Measurements from ENCODE around the gene BDKRB2. TPM values are rescaled to one million over a fixed set of nuclear protein-coding genes. Genes with fewer than 3 reads are reported as not detected.

The BDKRB2 gene
- total RNA-seq, 1 experiment from 2014 or later: 3.0 TPM

DNA sequence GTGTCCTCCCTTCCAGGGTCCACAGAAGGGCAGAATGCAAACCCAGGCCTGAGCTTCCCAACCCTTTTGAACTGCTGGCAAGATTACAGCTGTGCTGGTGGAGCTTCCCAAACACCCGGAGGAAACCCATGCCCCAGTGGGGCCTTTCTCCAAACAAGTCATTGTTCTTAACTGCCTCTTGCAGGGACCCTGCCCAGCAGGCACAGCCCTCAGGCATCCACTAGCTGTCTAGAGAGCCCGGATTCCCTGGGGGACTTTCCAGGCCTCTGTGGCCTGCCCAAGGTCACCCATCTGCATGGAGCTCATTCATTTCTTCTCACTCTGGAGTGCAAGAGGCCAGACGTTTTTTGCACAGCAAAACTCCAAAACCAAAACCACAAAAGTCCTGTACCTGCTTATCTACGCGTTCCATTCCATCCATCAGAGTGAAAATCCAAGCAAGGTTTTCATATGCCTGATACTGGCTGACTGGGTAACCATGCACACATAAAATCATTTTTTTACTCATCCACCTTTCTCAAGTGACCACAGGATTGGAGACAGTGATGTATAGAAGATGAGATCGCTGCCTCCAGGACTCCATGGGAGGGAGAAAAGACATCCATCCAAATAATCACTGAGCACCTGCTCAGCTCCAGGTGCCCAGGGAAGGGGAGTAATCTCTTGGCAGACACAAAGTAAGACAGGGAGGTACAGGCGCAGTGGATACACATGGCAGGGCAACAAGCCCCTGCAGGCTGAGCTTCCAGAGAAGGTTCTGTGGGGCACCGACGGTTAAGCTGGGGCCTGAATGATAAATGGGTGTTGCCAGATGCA lies 17.2 kb upstream of the BDKRB2 start:
- no peaks in the 10 kb centered on the region for H3K36me3 ChIP-seq (replicated peaks; ENCODE audit: control insufficient read depth, insufficient read depth, low read length)
- H3K4me3 ChIP-seq (ENCODE audit: insufficient read depth, low read depth, low read length): no peak overlapping the region
- no peak for DNase-seq
- H3K27me3 ChIP-seq (ENCODE audit: control insufficient read depth, insufficient read depth, low read length): no peaks in the 10 kb centered on the region

DNA sequence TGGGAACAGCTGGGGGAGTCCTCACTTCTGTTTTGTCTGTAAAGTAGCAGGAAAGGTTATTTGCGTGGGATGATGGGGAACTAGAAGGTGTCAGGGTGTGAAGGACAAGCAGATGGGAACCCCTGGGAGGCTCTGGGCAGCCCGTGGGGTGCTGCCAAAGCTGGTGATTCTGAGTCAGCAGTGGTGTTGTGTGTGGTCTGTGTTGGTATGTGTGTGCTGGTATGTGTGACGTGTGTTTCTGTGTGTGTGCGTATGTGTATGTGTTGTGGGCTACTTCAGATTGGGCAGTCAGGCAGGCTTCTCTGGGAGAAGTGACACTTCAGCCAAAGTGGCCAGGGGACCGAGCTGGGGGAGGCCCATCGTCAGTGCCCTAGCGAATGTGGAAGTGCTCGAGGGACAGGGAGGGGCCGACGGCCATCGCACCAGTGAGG lies 15.3 kb upstream of the BDKRB2 start:
- H3K4me3 ChIP-seq (ENCODE audit: insufficient read depth, low read depth, low read length): no peak overlapping the region
- no peaks in the 10 kb centered on the region for H3K36me3 ChIP-seq (replicated peaks; ENCODE audit: control insufficient read depth, insufficient read depth, low read length)
- no peak for DNase-seq
- H3K27me3 ChIP-seq (ENCODE audit: control insufficient read depth, insufficient read depth, low read length): no peaks in the 10 kb centered on the region

DNA sequence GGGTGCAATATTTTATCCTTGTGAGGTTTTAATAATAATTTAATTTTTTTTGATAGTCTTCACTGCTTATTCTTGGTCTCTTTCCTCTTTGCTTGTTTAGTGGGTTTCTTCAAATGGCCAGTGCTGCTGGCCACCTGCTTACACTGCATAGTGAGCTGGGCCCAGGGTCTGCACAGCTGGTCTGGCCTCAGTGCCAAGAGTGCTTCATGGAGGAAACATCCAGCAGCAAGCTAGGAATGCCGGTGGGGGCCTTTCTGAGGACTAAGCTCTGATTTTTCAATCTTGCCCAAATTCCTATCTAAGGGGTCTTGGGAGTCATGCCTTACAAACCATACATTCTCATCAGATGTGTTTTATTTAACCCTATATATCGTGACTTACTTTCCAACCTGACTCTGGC lies 13.3 kb upstream of the BDKRB2 start:
- DNase-seq: no peak
- Histone ChIP-seq H3K36me3 (replicated peaks; ENCODE audit: control insufficient read depth, insufficient read depth, low read length) (no peaks in the 10 kb centered on the region), H3K27me3 (ENCODE audit: control insufficient read depth, insufficient read depth, low read length) (no peaks in the 10 kb centered on the region), H3K4me3 (ENCODE audit: insufficient read depth, low read depth, low read length) (no peak overlapping the region)

DNA sequence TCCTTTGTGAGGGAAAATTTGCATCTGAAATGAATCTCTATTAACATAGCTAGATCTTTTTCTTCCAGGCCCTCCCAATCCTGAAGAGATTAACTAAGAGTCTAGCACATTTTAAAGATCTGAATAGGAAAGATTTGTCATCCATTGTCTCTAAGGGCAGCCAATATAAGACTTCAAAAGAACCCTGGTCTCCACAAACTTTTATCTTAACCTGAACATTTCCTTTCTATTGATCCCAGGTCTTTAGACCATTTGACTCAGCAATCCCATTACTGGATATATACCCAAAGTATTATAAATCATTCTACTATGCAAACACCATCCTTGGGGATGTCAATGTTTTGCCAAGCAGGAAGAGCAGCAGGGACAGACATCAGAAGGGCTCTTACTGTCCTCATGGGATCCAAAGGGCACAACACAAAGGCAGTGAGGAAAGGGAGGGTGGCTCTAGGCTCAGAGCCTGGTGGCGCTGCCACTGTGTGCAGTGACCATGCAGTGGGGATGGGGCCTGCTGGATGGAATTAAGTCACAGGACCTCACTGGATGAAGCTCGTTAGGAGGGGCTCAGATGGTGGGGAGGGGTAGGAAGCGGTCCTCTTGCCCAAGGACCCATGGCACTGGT lies 12.7 kb upstream of the BDKRB2 start:
- no peak overlapping the region for H3K4me3 ChIP-seq (ENCODE audit: insufficient read depth, low read depth, low read length)
- H3K27me3 ChIP-seq (ENCODE audit: control insufficient read depth, insufficient read depth, low read length): no peaks in the 10 kb centered on the region
- no peaks in the 10 kb centered on the region for H3K36me3 ChIP-seq (replicated peaks; ENCODE audit: control insufficient read depth, insufficient read depth, low read length)
- DNase-seq: no peak

DNA sequence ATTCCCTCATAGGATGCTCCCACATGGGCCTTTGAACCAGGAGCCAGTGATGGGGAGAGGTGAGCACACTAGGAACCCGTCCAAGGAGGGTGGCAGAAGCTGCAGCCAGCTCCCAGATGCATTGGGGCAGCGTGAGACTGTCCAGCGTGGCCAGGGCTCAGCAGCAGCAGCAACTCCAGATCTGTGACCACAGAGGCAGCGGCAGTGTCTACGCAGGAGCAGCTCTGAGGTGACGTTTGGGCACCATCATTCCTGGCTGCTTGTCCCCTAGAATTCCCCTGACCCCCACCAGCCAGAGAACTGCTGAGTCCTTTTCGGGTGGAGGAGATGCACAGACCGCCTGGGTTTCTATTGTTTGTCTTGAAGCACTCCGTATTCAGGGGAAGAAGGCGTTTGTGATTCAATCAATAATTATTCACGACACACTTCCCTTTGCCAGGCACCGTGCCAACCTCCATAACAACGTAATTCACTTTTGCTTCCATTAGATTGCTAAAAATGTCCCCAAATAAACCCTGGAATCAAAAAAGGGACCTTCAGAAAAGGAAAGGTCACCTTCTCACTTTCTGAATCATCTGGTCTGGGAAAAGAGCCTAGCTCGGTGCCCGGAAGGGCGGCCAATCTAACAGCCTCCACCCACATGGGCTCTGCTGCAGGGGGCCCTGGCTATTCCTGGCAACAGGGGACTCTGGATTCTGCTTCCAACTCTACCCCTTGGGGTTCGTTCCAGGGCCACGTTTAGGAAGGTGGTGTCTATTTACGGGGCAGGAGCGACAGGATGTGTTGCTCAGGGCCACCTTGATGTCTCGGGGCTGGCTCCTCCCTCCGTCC lies 11.4 kb upstream of the BDKRB2 start:
- DNase-seq: no peak
- Histone ChIP-seq H3K36me3 (replicated peaks; ENCODE audit: control insufficient read depth, insufficient read depth, low read length) (no peaks in the 10 kb centered on the region), H3K27me3 (ENCODE audit: control insufficient read depth, insufficient read depth, low read length) (no peaks in the 10 kb centered on the region), H3K4me3 (ENCODE audit: insufficient read depth, low read depth, low read length) (no peak overlapping the region)

DNA sequence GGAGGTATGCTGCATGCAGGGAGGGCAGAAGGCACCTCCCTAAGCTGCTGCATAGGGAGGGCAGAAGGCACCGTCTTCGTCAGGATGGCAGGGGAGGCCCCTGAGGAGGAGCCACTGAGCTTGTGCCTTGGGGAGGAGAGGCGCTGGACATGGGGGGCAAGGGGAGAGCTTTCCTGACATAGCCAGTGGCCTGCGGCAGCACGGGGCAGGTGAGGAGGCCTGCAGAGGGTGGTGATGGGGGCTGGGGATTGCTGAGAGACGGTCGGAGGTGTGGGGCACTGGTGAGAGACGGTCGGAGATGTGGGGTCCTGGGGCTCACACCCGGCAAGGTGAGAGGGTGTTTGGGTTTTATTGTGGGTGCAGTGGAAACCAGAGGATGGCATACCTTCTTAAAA lies 10.4 kb upstream of the BDKRB2 start:
- Histone ChIP-seq H3K4me3 (ENCODE audit: insufficient read depth, low read depth, low read length) (no peak overlapping the region), H3K27me3 (ENCODE audit: control insufficient read depth, insufficient read depth, low read length) (no peaks in the 10 kb centered on the region), H3K36me3 (replicated peaks; ENCODE audit: control insufficient read depth, insufficient read depth, low read length) (no peaks in the 10 kb centered on the region)
- no peak for DNase-seq

DNA sequence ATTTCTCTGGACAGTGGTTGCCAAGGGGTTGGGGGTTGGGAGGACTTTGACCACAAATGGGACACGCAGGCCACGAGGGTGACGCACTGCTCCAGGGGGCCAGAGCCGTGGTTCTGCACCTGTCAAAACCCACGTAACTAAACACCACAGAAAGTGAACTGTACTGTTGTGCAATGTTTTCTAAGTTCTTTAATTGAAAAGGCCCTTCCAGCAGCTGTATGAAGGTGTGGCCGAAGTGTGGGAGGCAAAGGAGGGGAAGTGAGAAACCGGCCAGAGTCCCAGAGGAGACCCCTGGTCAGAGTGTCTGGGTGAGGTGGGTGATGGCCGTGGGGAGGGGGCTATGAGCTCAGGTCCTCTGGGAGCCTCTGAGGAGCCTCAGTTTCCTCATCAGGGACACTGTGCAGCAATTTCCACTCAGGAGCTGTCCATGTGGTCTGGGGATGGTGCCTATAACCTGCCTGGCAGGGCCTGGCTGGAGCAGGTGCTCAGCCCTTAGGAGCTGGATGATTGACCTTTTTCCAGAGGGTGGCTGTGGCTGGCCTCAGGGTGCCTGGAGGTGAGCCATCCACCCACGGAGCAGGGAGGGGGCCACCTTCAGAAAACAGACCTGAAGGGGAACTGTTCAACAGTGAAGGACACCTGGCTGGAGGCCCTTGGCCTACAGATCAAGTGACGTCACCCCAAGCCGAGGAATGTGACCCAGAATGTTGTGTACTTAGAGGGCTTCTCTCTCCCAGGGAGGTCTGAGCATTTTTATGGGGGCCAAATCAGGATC lies 9.8 kb upstream of the BDKRB2 start:
- no peak overlapping the region for H3K4me3 ChIP-seq (ENCODE audit: insufficient read depth, low read depth, low read length)
- H3K27me3 ChIP-seq (ENCODE audit: control insufficient read depth, insufficient read depth, low read length): no peaks in the 10 kb centered on the region
- no peak for DNase-seq
- H3K36me3 ChIP-seq (replicated peaks; ENCODE audit: control insufficient read depth, insufficient read depth, low read length): no peaks in the 10 kb centered on the region

DNA sequence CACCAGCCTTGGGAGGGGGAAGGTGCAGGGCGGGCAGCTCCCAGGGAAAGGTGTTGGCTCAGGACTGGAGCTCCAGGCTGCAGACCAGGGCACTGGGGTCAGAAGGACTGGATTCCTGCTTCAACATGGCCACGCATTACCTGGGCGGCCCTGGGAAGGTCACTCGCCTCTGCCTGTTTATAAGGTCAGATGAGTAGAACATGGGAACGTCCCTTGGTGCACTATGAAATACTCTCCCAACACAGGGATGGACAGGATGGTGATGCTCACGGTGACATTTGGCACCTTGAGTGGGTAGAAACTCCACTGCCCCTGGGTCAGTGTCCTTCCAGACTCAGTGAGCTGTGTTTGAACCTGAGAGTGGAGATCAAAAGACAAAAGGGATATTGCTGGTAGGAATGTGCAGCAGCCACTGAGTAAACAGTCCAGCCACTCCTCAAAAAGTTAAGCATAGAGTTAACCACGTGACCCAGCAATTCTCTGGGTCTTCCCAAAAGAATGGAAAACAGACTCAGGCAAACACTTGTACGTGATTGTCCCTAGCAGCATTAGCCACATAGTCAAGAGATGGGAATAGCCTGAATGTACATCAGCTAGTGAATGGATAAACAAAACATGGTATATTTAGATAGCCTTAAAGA lies 9.1 kb upstream of the BDKRB2 start:
- Histone ChIP-seq H3K4me3 (ENCODE audit: insufficient read depth, low read depth, low read length) (no peak overlapping the region), H3K36me3 (replicated peaks; ENCODE audit: control insufficient read depth, insufficient read depth, low read length) (no peaks in the 10 kb centered on the region), H3K27me3 (ENCODE audit: control insufficient read depth, insufficient read depth, low read length) (no peaks in the 10 kb centered on the region)
- no peak for DNase-seq

DNA sequence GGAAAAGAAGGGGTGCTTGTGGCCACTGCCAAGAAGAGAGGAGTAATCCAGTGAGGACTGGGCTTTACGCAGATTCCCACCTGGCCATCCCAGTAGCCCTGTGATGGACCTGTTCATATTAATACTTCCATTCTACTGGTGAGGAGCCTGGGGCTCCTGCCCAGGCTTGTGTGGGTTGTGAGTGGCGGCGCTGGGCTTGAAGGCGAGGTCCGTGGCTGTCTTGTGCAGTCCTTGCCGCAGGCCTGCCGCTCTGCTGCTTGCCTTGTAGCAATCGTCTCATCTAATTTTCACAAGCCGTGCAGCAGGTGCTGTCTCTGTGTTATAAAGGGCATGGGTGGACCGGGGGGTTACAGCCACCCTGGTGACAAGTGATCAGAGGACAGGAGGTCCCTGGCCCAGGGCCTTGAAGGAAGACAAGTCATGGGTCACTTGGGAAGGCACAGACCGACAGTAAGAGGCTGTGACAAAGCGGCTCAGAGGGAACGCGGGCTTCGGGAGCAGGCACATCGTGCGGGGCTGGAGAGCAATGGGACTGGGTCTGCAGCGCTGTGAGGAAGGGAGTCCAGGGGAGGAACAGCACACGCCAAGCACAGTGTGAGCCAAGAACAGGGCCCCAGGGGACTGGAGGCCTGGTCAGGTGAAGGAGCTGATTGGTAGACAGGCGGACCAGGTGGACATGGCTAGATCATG lies 7.3 kb upstream of the BDKRB2 start:
- no peak for DNase-seq
- H3K36me3 ChIP-seq (replicated peaks; ENCODE audit: control insufficient read depth, insufficient read depth, low read length): no peaks in the 10 kb centered on the region
- no peak overlapping the region for H3K4me3 ChIP-seq (ENCODE audit: insufficient read depth, low read depth, low read length)
- H3K27me3 ChIP-seq (ENCODE audit: control insufficient read depth, insufficient read depth, low read length): no peaks in the 10 kb centered on the region

DNA sequence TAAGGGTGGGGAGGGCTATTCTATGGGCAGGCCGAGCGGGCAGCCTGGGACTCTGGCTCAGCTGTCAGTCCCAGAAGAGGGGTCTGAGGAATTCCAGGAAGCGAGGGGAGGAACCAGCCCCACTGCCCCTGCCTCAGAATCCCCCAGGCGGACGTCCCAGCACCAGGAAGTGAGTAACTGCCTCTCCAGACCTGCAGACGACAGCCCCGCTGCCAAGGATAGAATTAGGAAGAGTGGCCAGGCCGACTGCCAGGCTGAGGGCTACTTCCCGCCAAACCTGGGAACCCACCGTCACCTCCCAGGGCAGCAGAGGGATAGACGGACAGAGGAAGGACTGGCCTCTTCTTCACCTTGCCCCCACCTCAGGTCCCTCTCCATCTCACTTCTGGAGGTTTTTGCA lies 6.7 kb upstream of the BDKRB2 start:
- no peaks in the 10 kb centered on the region for H3K36me3 ChIP-seq (replicated peaks; ENCODE audit: control insufficient read depth, insufficient read depth, low read length)
- H3K4me3 ChIP-seq (ENCODE audit: insufficient read depth, low read depth, low read length): no peak overlapping the region
- DNase-seq: no peak
- no peaks in the 10 kb centered on the region for H3K27me3 ChIP-seq (ENCODE audit: control insufficient read depth, insufficient read depth, low read length)

DNA sequence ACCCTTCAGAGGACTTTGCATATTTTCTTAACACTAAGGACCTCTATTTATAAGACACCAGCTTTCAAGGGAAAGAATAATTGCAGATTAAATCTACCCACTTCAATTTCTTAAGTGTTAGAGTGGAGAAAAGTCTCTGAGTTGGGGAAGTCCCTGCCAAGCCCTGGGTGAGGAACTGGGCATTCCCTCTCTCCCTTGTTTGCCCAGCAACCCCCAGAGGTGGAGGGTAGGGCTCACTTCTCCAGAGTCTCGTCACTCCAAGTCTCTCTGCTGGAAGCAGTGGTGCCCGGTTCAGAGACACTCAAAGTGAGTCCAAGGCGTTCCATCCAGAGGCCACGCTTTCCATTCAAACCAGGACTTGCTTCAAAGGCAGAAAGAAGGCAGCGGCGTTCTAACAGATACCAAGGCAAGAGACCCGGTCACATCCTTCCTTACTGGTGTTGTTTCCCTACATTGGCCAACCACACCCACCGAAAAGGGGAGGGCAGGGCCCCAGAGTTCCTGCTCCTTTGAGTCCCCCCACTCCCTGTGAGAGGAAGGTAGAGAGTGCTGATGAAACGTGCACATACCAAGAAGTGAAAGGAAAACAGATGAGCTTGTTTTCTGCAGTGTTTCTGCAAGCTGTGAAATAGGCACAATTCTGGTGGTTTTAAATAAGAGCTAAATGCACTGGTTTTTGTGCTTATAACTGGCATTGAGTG lies 6.1 kb upstream of the BDKRB2 start:
- H3K4me3 ChIP-seq (ENCODE audit: insufficient read depth, low read depth, low read length): no peak overlapping the region
- no peak for DNase-seq
- H3K36me3 ChIP-seq (replicated peaks; ENCODE audit: control insufficient read depth, insufficient read depth, low read length): no peaks in the 10 kb centered on the region
- H3K27me3 ChIP-seq (ENCODE audit: control insufficient read depth, insufficient read depth, low read length): peaks cover 1% of the 10 kb centered on the region; the same call in 1 of the 2 replicates

DNA sequence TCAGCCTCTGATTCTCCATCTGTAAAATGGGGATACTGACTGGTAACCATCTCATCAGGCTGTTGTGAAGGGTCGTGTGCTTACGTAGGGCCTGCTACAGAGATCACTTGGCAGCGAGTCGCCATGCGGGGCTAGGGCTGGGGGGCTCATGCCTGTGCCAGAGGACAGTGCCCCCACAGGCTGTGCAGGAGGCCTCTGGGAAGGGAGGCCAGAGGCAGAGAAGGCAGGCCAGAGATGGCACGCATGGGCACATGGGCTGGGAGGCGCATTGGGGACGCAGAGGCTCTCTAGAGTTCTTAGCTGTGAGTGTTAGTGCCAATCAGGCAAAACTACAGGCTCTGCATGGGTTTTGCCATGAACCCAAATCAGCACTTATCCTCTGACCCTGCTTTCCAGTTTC lies 3.5 kb upstream of the BDKRB2 start:
- no peak overlapping the region for H3K4me3 ChIP-seq (ENCODE audit: insufficient read depth, low read depth, low read length)
- H3K36me3 ChIP-seq (replicated peaks; ENCODE audit: control insufficient read depth, insufficient read depth, low read length): no peaks in the 10 kb centered on the region
- DNase-seq: no peak
- H3K27me3 ChIP-seq (ENCODE audit: control insufficient read depth, insufficient read depth, low read length): peaks cover 12% of the 10 kb centered on the region; the same call in 1 of the 2 replicates

DNA sequence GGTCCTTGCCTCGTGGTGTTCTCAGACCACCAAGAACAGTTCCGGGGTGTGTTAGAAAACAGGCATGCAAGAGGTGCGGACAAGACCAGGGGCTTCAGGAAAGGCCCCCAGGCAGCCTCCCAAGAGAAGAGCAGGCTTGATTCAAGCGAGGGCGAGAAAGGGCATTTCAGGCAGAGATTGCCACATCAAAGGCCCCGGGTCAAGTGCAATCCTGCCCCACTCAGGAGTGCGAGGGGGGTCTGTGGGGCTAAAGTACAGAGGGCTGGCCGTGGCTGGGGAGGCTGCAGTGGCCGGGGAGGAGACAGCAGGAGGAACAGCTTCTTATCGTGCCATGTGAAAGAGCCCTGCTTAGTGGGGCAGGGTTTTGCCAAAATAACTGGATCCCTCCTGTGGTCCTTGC lies 2.7 kb upstream of the BDKRB2 start:
- Histone ChIP-seq H3K27me3 (ENCODE audit: control insufficient read depth, insufficient read depth, low read length) (peaks cover 12% of the 10 kb centered on the region; the same call in 1 of the 2 replicates), H3K36me3 (replicated peaks; ENCODE audit: control insufficient read depth, insufficient read depth, low read length) (no peaks in the 10 kb centered on the region), H3K4me3 (ENCODE audit: insufficient read depth, low read depth, low read length) (no peak overlapping the region)
- DNase-seq: peak; percentile 41
